CD4-positive, alpha-beta T cell (primary cell): Measurements from ENCODE around the gene CDK15. TPM values are rescaled to one million over a fixed set of nuclear protein-coding genes. Genes with fewer than 3 reads are reported as not detected.

ENCODE experiments used
- ATAC-seq: fragments of 200-7000 bp; cut with Tn5 transposase; one replicate; pipeline ENCODE4 v1.10.0; 2022; ENCODE audit warnings: mild to moderate bottlenecking; ENCODE audit not compliant: poor library complexity
- CTCF ChIA-PET: fragments of 350-600 bp; sonication (Branson Sonifier 250); formaldehyde crosslinking; loops from one replicate; lab custom pipeline; 2021; ENCODE audit warnings: antibody characterized with exemption, inconsistent platforms; lab: Charles Lee
- POLR2A ChIA-PET: fragments of 350-600 bp; sonication (Branson Sonifier 250); formaldehyde crosslinking; loops from one replicate; lab custom pipeline; 2021; ENCODE audit warnings: antibody characterized with exemption, inconsistent platforms; lab: Charles Lee
- DNase-seq, 14 experiments: peaks; one replicate each; pipeline ENCODE4 v3.0.0-alpha.2; 2013 to 2020; ENCODE audit warnings: mixed read lengths in 2 of 14
- H3K27ac ChIP-seq, 2 donors: one replicate each; pipeline versions ENCODE4 v1.5.1 to v1.7.0; 2013; ENCODE audit warnings: low read length in 2 of 2, low read depth in 1 of 2, mild to moderate bottlenecking in 1 of 2
- H3K27me3 ChIP-seq, 2 experiments: 1 replicate in 1 of 2; 2 replicates in 1 of 2; pipeline versions ENCODE4 v1.6.1 to v1.7.0; 2013; ENCODE audit warnings: low read length in 2 of 2, control low read depth in 1 of 2, mild to moderate bottlenecking in 1 of 2, moderate library complexity in 1 of 2; ENCODE audit not compliant: insufficient read depth in 2 of 2, control insufficient read depth in 1 of 2
- H3K36me3 ChIP-seq: one replicate; pipeline ENCODE4 v1.6.1; 2013; ENCODE audit warnings: low read length, control low read depth; ENCODE audit not compliant: insufficient read depth
- H3K4me1 ChIP-seq: one replicate; pipeline ENCODE4 v1.6.1; 2013; ENCODE audit warnings: low read length, control low read depth; ENCODE audit not compliant: insufficient read depth
- H3K4me3 ChIP-seq: one replicate; pipeline ENCODE4 v1.5.1; 2013; ENCODE audit warnings: mild to moderate bottlenecking, low read length, moderate library complexity
- H3K9me3 ChIP-seq, 2 experiments: 1 replicate in 1 of 2; 2 replicates in 1 of 2; pipeline versions ENCODE4 v1.6.1 to v1.7.0; 2013; ENCODE audit warnings: low read length in 2 of 2, mild to moderate bottlenecking in 2 of 2, control low read depth in 1 of 2, moderate library complexity in 1 of 2; ENCODE audit not compliant: control insufficient read depth in 1 of 2, insufficient read depth in 1 of 2
- H3K27ac Mint-ChIP-seq: one replicate; pipeline ENCODE4 v1.8.0; 2020; ENCODE audit warnings: mixed read lengths
- H3K27me3 Mint-ChIP-seq: one replicate; pipeline ENCODE4 v1.8.0; 2021; ENCODE audit warnings: mixed read lengths
- H3K36me3 Mint-ChIP-seq: one replicate; pipeline ENCODE4 v1.8.0; 2021; ENCODE audit warnings: low read depth, mixed read lengths
- H3K4me1 Mint-ChIP-seq: one replicate; pipeline ENCODE4 v1.8.0; 2021; ENCODE audit warnings: low read depth, mixed read lengths
- H3K4me3 Mint-ChIP-seq: one replicate; pipeline ENCODE4 v1.8.0; 2020; ENCODE audit warnings: mild to moderate bottlenecking, mixed read lengths
- H3K9me3 Mint-ChIP-seq: one replicate; pipeline ENCODE4 v1.8.0; 2020; ENCODE audit warnings: mixed read lengths
- intact Hi-C, 2 experiments: fragments of 100-400 bp; cut with DNase I in 1 of 2; cut with micrococcal nuclease in 1 of 2; formaldehyde crosslinking; loops; one replicate each; pipeline versions ENCODE4 v1.15.1 to v1.9.0; 2023 to 2025; cut with DNase I, micrococcal nuclease
- total RNA-seq, 174 experiments: library from RNA in 2 of 174; stranded (reverse) in 2 of 174; gene quantifications; one replicate each; pipeline ENCODE4 v1.2.3 and lab custom pipeline; 2021 to 2026
- TF ChIP-seq, protein P1 (sequence below): fragments of 200-600 bp; IDR thresholded peaks from one replicate; pipeline ENCODE4 v1.8.0; 2022; ENCODE audit warnings: antibody characterized with exemption, mild to moderate bottlenecking

Gene CDK15
- total RNA-seq, 2 experiments from 2014 or later: not detected

DNA sequence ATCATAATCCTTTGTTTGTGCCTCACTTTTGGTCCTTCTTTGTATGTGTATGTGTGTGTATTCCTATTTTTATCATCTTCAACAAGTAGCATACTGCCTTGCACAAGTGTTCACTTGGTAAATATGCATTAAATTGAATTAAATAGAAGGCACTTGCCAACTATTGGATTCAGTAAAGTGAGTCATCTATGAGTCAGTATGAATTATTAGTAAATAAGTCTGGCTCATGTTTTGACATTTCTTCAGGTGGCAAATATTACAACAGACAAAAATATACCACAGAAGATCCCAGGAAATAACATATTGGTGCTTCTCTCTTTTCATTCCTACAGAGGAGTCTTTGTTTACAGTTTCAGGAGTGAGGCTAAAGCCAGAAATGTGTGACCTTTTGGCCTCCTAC, 84.1 kb downstream of the CDK15 start:
- H3K27ac Mint-ChIP-seq: no peak overlapping the region
- CTCF ChIA-PET: no interaction called here
- intact Hi-C loops: no loop called here
- Histone ChIP-seq H3K36me3 (no peaks in the 10 kb centered on the region), H3K27me3 (peaks cover 0 to 4% of the 10 kb centered on the region in 2 experiments), H3K27ac (no peak overlapping the region), H3K4me1 (no peaks in the 10 kb centered on the region), H3K9me3 (no peaks in the 10 kb centered on the region), H3K4me3 (no peak overlapping the region)
- peaks cover 53% of the 10 kb centered on the region for H3K27me3 Mint-ChIP-seq
- H3K9me3 Mint-ChIP-seq: no peaks in the 10 kb centered on the region
- TF ChIP-seq, protein P1, sequence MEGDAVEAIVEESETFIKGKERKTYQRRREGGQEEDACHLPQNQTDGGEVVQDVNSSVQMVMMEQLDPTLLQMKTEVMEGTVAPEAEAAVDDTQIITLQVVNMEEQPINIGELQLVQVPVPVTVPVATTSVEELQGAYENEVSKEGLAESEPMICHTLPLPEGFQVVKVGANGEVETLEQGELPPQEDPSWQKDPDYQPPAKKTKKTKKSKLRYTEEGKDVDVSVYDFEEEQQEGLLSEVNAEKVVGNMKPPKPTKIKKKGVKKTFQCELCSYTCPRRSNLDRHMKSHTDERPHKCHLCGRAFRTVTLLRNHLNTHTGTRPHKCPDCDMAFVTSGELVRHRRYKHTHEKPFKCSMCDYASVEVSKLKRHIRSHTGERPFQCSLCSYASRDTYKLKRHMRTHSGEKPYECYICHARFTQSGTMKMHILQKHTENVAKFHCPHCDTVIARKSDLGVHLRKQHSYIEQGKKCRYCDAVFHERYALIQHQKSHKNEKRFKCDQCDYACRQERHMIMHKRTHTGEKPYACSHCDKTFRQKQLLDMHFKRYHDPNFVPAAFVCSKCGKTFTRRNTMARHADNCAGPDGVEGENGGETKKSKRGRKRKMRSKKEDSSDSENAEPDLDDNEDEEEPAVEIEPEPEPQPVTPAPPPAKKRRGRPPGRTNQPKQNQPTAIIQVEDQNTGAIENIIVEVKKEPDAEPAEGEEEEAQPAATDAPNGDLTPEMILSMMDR: no peak
- no peaks in the 10 kb centered on the region for H3K36me3 Mint-ChIP-seq
- no peak overlapping the region for H3K4me3 Mint-ChIP-seq
- no peak for DNase-seq
- no peak for ATAC-seq
- no peaks in the 10 kb centered on the region for H3K4me1 Mint-ChIP-seq
- POLR2A ChIA-PET: no interaction called here

DNA sequence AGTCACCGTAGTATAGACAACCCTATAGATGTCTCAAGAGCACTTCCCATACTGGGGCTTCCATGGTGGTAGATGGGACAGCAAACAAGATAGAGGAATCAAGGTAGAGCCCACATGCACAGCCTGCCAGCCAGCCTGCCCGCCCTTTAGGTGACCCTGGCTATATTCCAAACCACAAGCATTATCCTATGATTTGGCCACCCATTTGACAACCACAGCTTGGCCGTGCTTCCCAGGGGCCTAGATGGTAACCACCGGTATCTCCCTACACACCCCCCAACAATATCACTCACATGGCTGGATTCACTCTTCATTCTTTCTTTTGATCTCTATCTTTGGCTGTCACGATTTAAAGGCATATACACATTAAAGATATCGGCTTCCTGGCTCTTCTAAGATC, 85.3 kb downstream of the CDK15 start:
- no peak overlapping the region for H3K4me3 ChIP-seq
- TF ChIP-seq, protein P1: no peak
- peaks cover 0 to under 1% of the 10 kb centered on the region in 2 experiments for H3K27me3 ChIP-seq
- no peaks in the 10 kb centered on the region for H3K9me3 Mint-ChIP-seq
- H3K4me3 Mint-ChIP-seq: no peak overlapping the region
- no peaks in the 10 kb centered on the region for H3K4me1 ChIP-seq
- no peaks in the 10 kb centered on the region for H3K4me1 Mint-ChIP-seq
- no peak overlapping the region for H3K27ac Mint-ChIP-seq
- intact Hi-C loops: no loop called here
- CTCF ChIA-PET: no interaction called here
- H3K36me3 Mint-ChIP-seq: no peaks in the 10 kb centered on the region
- ATAC-seq: no peak
- H3K27me3 Mint-ChIP-seq: peaks cover 52% of the 10 kb centered on the region
- no peaks in the 10 kb centered on the region for H3K9me3 ChIP-seq
- POLR2A ChIA-PET: interaction anchor here (0.6 kb wide), 1 partner anchor 17 kb away, joined by 3 read pairs; no protein-coding TSS in a partner anchor
- DNase-seq: no peak
- no peaks in the 10 kb centered on the region for H3K36me3 ChIP-seq
- no peak overlapping the region for H3K27ac ChIP-seq

DNA sequence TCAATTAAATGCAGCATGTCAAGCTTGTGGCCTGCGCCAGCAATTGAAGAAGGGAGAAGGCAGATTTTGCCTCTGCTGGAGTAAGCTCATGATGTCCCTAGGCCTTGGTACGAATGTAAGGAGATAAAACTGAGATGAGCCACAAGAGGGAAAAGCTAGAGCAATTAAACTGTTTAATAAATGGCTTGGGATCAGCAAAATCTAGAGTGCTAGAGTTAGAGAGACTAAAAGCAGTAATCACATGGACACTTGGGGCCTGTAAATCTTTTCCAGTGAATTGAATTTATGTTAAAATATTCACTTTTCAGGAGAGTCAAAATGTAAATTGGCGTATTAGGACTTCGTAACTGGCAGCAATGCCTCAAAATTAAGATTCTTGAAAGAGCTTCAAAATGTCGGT, 86.2 kb downstream of the CDK15 start:
- no peaks in the 10 kb centered on the region for H3K4me1 Mint-ChIP-seq
- no peak overlapping the region for H3K27ac Mint-ChIP-seq
- H3K27me3 ChIP-seq: no peaks in the 10 kb centered on the region
- TF ChIP-seq, protein P1: no peak
- no peaks in the 10 kb centered on the region for H3K4me1 ChIP-seq
- no peaks in the 10 kb centered on the region for H3K9me3 Mint-ChIP-seq
- H3K36me3 Mint-ChIP-seq: no peaks in the 10 kb centered on the region
- H3K36me3 ChIP-seq: no peaks in the 10 kb centered on the region
- POLR2A ChIA-PET: no interaction called here
- ATAC-seq (no peak), DNase-seq (no peak)
- H3K4me3 ChIP-seq: no peak overlapping the region
- H3K27ac ChIP-seq: no peak overlapping the region
- intact Hi-C loops: no loop called here
- no peaks in the 10 kb centered on the region for H3K9me3 ChIP-seq
- CTCF ChIA-PET: no interaction called here
- peaks cover 50% of the 10 kb centered on the region for H3K27me3 Mint-ChIP-seq
- H3K4me3 Mint-ChIP-seq: no peak overlapping the region
